HEK293 (cell line): Measurements from ENCODE around the gene MAP3K14.

ENCODE experiments used
- CTCF ChIA-PET: fragments of 350-600 bp; formaldehyde crosslinking; extraction: SDS; loops from one replicate; lab custom pipeline; 2021; ENCODE audit warnings: antibody characterized with exemption; lab: Yijun Ruan, JAX
- POLR2A ChIA-PET: fragments of 300-600 bp; formaldehyde crosslinking; extraction: SDS; loops from one replicate; lab custom pipeline; 2020; ENCODE audit warnings: antibody characterized with exemption, inconsistent platforms; lab: Yijun Ruan, JAX
- H3K27ac ChIP-seq: fragments of 200-500 bp; sonication (Bioruptor generic); 2 replicates; pipeline ENCODE4 v1.5.1; 2014; ENCODE audit warnings: low read depth, low read length, control low read depth, inconsistent platforms; ENCODE audit errors: extremely low read depth
- H3K36me3 ChIP-seq, 2 experiments: fragments of 200-500 bp in 1 of 2; sonication (Bioruptor generic) in 1 of 2; 1 replicate in 1 of 2; 2 replicates in 1 of 2; pipeline ENCODE4 v1.5.1; 2014 to 2017; ENCODE audit warnings: inconsistent platforms in 2 of 2, low read length in 2 of 2; ENCODE audit not compliant: control insufficient read depth in 2 of 2, insufficient read depth in 1 of 2
- H3K4me1 ChIP-seq: fragments of 200-500 bp; sonication (Bioruptor generic); 2 replicates; pipeline ENCODE4 v1.5.1; 2014; ENCODE audit warnings: mild to moderate bottlenecking, low read length, inconsistent platforms; ENCODE audit not compliant: control insufficient read depth, insufficient read depth
- H3K4me3 ChIP-seq: 2 replicates; pipeline ENCODE4 v1.5.1; 2011; ENCODE audit warnings: low read depth, mild to moderate bottlenecking, control low read depth, low read length, moderate library complexity
- H3K9me3 ChIP-seq: fragments of 200-500 bp; sonication (Bioruptor generic); 2 replicates; pipeline ENCODE4 v1.5.1; 2014; ENCODE audit warnings: low read depth, low read length, inconsistent platforms; ENCODE audit not compliant: control insufficient read depth, insufficient read depth
- BCL11B ChIP-seq: fragments of 450-650 bp; formaldehyde crosslinking; IDR thresholded peaks from 2 replicates; pipeline ENCODE4 v1.5.1; 2016; ENCODE audit warnings: low read depth, missing biosample characterization, missing genetic modification characterization
- GLIS2 ChIP-seq: fragments of 450-650 bp; formaldehyde crosslinking; IDR thresholded peaks from 2 replicates; pipeline ENCODE4 v1.5.1; 2016; ENCODE audit warnings: missing biosample characterization, missing genetic modification characterization
- SCRT2 ChIP-seq: fragments of 450-650 bp; formaldehyde crosslinking; IDR thresholded peaks from 2 replicates; pipeline ENCODE4 v1.5.1; 2016; ENCODE audit warnings: missing biosample characterization, missing genetic modification characterization
- ZFHX2 ChIP-seq: fragments of 450-650 bp; formaldehyde crosslinking; conservative IDR thresholded peaks from 2 replicates; pipeline ENCODE4 v1.5.1; 2016; ENCODE audit warnings: missing biosample characterization, missing genetic modification characterization
- ZNF133 ChIP-seq: fragments of 450-650 bp; formaldehyde crosslinking; IDR thresholded peaks from 2 replicates; pipeline ENCODE4 v1.5.1; 2016; ENCODE audit warnings: missing biosample characterization, missing genetic modification characterization
- ZNF140 ChIP-seq: fragments of 450-650 bp; formaldehyde crosslinking; IDR thresholded peaks from 2 replicates; pipeline ENCODE4 v1.5.1; 2016; ENCODE audit warnings: missing biosample characterization, missing genetic modification characterization
- ZNF221 ChIP-seq: fragments of 450-650 bp; formaldehyde crosslinking; IDR thresholded peaks from 2 replicates; pipeline ENCODE4 v1.5.1; 2017; ENCODE audit warnings: missing biosample characterization, missing genetic modification characterization, borderline replicate concordance
- ZNF223 ChIP-seq: fragments of 450-650 bp; formaldehyde crosslinking; IDR thresholded peaks from 2 replicates; pipeline ENCODE4 v1.5.1; 2016; ENCODE audit warnings: missing biosample characterization, missing genetic modification characterization
- ZNF274 ChIP-seq, 2 experiments: fragments of 200-500 bp in 1 of 2; fragments of 450-650 bp in 1 of 2; sonication (Bioruptor generic) in 1 of 2; formaldehyde crosslinking in 1 of 2; IDR thresholded peaks; 2 replicates each; pipeline versions ENCODE4 v1.5.1 to v1.6.1; 2014 to 2016; ENCODE audit warnings: borderline replicate concordance in 1 of 2, inconsistent platforms in 1 of 2, low read length in 1 of 2, missing biosample characterization in 1 of 2, missing genetic modification characterization in 1 of 2
- ZNF341 ChIP-seq: fragments of 450-650 bp; formaldehyde crosslinking; IDR thresholded peaks from 2 replicates; pipeline ENCODE4; 2016; ENCODE audit warnings: low read depth, missing biosample characterization, missing genetic modification characterization
- ZNF433 ChIP-seq: fragments of 450-650 bp; formaldehyde crosslinking; IDR thresholded peaks from 2 replicates; pipeline ENCODE4 v1.5.1; 2016; ENCODE audit warnings: missing biosample characterization, missing genetic modification characterization, low read depth
- ZNF521 ChIP-seq: fragments of 450-650 bp; formaldehyde crosslinking; IDR thresholded peaks from 2 replicates; pipeline ENCODE4 v1.5.1; 2017; ENCODE audit warnings: missing biosample characterization, mild to moderate bottlenecking, missing genetic modification characterization
- ZNF585B ChIP-seq: fragments of 450-650 bp; formaldehyde crosslinking; IDR thresholded peaks from 2 replicates; pipeline ENCODE4 v1.5.1; 2016; ENCODE audit warnings: missing biosample characterization, missing genetic modification characterization
- ZNF626 ChIP-seq: fragments of 450-650 bp; sonication (Bioruptor Pico); formaldehyde crosslinking; IDR thresholded peaks from 2 replicates; pipeline ENCODE4 v1.5.1; 2018; ENCODE audit warnings: missing biosample characterization, missing genetic modification characterization, inconsistent platforms
- ZNF76 ChIP-seq: fragments of 450-650 bp; formaldehyde crosslinking; IDR thresholded peaks from 2 replicates; pipeline ENCODE4; 2016; ENCODE audit warnings: low read depth, missing biosample characterization, missing genetic modification characterization, borderline replicate concordance
- ZNF777 ChIP-seq: fragments of 450-650 bp; formaldehyde crosslinking; IDR thresholded peaks from 2 replicates; pipeline ENCODE4 v1.5.1; 2017; ENCODE audit warnings: missing biosample characterization, missing genetic modification characterization, borderline replicate concordance
- ZNF792 ChIP-seq: fragments of 450-650 bp; formaldehyde crosslinking; IDR thresholded peaks from 2 replicates; pipeline ENCODE4 v1.5.1; 2016; ENCODE audit warnings: missing biosample characterization, missing genetic modification characterization
- ZNF843 ChIP-seq: fragments of 450-650 bp; formaldehyde crosslinking; IDR thresholded peaks from 2 replicates; pipeline ENCODE4 v1.5.1; 2016; ENCODE audit warnings: missing biosample characterization, missing genetic modification characterization
- TF ChIP-seq, protein P1 (sequence below): fragments of 450-650 bp; formaldehyde crosslinking; IDR thresholded peaks from 2 replicates; pipeline ENCODE4 v1.5.1; 2016; ENCODE audit warnings: missing biosample characterization, missing genetic modification characterization, low read depth
- TF ChIP-seq, protein P2 (sequence below): fragments of 450-650 bp; formaldehyde crosslinking; IDR thresholded peaks from 2 replicates; pipeline ENCODE4 v1.5.1; 2017; ENCODE audit warnings: missing biosample characterization, missing genetic modification characterization
- TF ChIP-seq, protein P3 (sequence below): fragments of 450-650 bp; formaldehyde crosslinking; IDR thresholded peaks from 2 replicates; pipeline ENCODE4 v1.5.1; 2016; ENCODE audit warnings: missing biosample characterization, missing genetic modification characterization
- TF ChIP-seq, protein P4 (sequence below): IDR thresholded peaks from 2 replicates; pipeline ENCODE4 v1.6.1; 2011; ENCODE audit warnings: mild to moderate bottlenecking, low read depth, low read length, borderline replicate concordance
- TF ChIP-seq, protein P5 (sequence below): fragments of 450-650 bp; formaldehyde crosslinking; IDR thresholded peaks from 2 replicates; pipeline ENCODE4 v1.5.1; 2016; ENCODE audit warnings: missing biosample characterization, missing genetic modification characterization

Gene MAP3K14

DNA sequence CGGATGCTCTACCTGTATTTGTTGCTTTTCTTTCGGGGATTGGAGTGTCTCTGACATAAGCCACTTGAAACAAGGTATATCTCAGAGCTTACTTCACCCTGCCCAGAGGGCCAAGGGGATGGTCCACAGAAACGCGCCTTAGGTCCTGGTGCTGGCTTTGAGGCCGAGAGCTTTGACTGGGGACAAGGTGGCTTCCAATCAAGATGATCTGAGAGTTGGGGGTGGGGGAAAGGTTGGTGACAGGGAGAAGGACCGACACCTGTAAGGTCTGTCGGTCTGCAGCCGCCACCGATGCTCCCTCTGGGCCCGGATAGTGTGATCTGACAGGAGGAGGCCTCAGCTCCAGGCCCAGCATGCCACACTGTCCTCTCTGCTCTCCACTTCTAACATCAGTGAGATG is 33.1 kb downstream of the MAP3K14 start:
- Histone ChIP-seq H3K27ac (no peak overlapping the region), H3K36me3 (peaks cover 16 to 60% of the 10 kb centered on the region in 2 experiments; a peak in 2 of 3 replicates), H3K4me3 (no peak overlapping the region), H3K4me1 (no peaks in the 10 kb centered on the region), H3K9me3 (no peaks in the 10 kb centered on the region)
- ChIA-PET POLR2A (interaction anchor here (0.6 to 1.7 kb wide), 2 partner anchors 36 to 87 kb away, joined by 3 read pairs; no protein-coding TSS in a partner anchor), CTCF (interaction anchor here (0.5 to 2.3 kb wide), 15 partner anchors 10 to 449 kb away, joined by 3 to 12 read pairs (median 4); no protein-coding TSS in a partner anchor)
- TF ChIP-seq ZNF140 (tag by site-specific recombination) (no peak), ZNF76 (no peak), ZFHX2 (tag by site-specific recombination) (no peak), ZNF777 (tag by site-specific recombination) (no peak), ZNF133 (tag by site-specific recombination) (no peak), ZNF585B (tag by site-specific recombination) (no peak), ZNF433 (tag by site-specific recombination) (no peak), ZNF843 (tag by site-specific recombination) (no peak), ZNF792 (tag by site-specific recombination) (no peak)
- TF ChIP-seq, protein P1, sequence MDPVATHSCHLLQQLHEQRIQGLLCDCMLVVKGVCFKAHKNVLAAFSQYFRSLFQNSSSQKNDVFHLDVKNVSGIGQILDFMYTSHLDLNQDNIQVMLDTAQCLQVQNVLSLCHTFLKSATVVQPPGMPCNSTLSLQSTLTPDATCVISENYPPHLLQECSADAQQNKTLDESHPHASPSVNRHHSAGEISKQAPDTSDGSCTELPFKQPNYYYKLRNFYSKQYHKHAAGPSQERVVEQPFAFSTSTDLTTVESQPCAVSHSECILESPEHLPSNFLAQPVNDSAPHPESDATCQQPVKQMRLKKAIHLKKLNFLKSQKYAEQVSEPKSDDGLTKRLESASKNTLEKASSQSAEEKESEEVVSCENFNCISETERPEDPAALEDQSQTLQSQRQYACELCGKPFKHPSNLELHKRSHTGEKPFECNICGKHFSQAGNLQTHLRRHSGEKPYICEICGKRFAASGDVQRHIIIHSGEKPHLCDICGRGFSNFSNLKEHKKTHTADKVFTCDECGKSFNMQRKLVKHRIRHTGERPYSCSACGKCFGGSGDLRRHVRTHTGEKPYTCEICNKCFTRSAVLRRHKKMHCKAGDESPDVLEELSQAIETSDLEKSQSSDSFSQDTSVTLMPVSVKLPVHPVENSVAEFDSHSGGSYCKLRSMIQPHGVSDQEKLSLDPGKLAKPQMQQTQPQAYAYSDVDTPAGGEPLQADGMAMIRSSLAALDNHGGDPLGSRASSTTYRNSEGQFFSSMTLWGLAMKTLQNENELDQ (tag by site-specific recombination), result no peak
- TF ChIP-seq, protein P2, sequence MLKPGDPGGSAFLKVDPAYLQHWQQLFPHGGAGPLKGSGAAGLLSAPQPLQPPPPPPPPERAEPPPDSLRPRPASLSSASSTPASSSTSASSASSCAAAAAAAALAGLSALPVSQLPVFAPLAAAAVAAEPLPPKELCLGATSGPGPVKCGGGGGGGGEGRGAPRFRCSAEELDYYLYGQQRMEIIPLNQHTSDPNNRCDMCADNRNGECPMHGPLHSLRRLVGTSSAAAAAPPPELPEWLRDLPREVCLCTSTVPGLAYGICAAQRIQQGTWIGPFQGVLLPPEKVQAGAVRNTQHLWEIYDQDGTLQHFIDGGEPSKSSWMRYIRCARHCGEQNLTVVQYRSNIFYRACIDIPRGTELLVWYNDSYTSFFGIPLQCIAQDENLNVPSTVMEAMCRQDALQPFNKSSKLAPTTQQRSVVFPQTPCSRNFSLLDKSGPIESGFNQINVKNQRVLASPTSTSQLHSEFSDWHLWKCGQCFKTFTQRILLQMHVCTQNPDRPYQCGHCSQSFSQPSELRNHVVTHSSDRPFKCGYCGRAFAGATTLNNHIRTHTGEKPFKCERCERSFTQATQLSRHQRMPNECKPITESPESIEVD, result no peak

DNA sequence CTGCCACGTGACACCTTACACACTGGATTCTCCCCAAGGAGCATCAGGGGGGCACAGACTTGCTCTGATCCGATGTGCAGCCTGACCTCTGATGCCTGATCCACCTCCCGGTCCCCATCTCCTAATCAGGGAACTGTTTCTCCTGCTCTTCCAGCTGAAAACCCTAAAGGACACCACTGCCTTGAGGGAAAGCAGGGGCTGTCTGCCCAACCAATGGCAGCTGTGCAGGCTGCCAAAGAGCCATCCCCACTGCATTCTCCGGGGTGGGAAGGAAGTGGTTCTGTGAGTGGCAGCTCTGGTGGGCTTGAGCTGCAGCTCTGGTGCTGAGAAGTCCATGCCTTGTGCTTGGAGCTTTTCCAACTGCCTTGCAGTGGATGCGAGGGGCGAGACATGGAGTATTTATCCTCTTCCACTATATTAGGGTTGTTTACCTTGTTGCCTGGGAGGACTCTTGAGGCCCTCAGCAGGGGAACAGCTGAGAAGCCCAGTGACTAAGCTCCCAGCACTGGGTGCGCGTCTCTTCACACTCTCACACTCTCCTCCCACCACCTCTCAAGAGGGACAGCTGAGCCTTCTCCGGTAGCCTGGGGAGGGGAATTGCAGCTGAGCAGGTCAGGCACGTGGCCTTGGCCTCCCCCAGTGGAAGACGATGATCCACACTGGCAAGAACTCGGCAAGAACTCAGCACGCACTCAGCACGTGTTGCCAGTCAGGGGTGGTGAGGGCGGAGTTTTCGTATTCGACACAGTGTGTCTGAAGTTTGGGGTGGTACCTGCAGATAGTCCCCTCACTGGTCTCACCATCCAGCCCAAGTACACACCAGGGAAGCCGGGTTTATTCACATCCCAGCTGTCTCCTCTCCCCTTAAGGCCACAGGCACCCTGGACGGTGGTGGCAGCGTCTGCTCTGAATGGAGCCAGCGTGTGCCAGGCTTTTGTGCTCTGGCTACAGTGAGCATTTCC is 33.9 kb downstream of the MAP3K14 start:
- no peaks in the 10 kb centered on the region for H3K4me1 ChIP-seq
- ChIA-PET CTCF (interaction anchor here (0.5 to 2.3 kb wide), 15 partner anchors 9 to 142 kb away, joined by 3 to 12 read pairs (median 4); no protein-coding TSS in a partner anchor), POLR2A (interaction anchor here (0.6 to 1.7 kb wide), 5 partner anchors 11 to 135 kb away, joined by 3 read pairs; partner anchors contain the start of gene HEXIM1)
- H3K36me3 ChIP-seq, result peaks cover 12 to 55% of the 10 kb centered on the region in 2 experiments; a peak in 2 of 3 replicates
- H3K27ac ChIP-seq, result no peak overlapping the region
- H3K9me3 ChIP-seq, result no peaks in the 10 kb centered on the region
- no peak overlapping the region for H3K4me3 ChIP-seq
- TF ChIP-seq, protein P3, sequence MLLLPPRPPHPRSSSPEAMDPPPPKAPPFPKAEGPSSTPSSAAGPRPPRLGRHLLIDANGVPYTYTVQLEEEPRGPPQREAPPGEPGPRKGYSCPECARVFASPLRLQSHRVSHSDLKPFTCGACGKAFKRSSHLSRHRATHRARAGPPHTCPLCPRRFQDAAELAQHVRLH (tag by site-specific recombination), result no peak
- no peak for TF ChIP-seq ZNF626 (tag by site-specific recombination)
- no peak for TF ChIP-seq ZNF221 (tag by site-specific recombination)
- TF ChIP-seq ZNF777 (tag by site-specific recombination), result no peak
- no peak for TF ChIP-seq GLIS2 (tag by site-specific recombination)
- no peak for TF ChIP-seq ZNF521 (tag by site-specific recombination)
- no peak for TF ChIP-seq BCL11B
- no peak for TF ChIP-seq SCRT2 (tag by site-specific recombination)
- TF ChIP-seq ZNF792 (tag by site-specific recombination), result no peak
- TF ChIP-seq, protein P4, sequence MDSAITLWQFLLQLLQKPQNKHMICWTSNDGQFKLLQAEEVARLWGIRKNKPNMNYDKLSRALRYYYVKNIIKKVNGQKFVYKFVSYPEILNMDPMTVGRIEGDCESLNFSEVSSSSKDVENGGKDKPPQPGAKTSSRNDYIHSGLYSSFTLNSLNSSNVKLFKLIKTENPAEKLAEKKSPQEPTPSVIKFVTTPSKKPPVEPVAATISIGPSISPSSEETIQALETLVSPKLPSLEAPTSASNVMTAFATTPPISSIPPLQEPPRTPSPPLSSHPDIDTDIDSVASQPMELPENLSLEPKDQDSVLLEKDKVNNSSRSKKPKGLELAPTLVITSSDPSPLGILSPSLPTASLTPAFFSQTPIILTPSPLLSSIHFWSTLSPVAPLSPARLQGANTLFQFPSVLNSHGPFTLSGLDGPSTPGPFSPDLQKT, result no peak
- TF ChIP-seq, protein P5, sequence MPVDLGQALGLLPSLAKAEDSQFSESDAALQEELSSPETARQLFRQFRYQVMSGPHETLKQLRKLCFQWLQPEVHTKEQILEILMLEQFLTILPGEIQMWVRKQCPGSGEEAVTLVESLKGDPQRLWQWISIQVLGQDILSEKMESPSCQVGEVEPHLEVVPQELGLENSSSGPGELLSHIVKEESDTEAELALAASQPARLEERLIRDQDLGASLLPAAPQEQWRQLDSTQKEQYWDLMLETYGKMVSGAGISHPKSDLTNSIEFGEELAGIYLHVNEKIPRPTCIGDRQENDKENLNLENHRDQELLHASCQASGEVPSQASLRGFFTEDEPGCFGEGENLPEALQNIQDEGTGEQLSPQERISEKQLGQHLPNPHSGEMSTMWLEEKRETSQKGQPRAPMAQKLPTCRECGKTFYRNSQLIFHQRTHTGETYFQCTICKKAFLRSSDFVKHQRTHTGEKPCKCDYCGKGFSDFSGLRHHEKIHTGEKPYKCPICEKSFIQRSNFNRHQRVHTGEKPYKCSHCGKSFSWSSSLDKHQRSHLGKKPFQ (tag by site-specific recombination), result peak; percentile 62
- no peak for TF ChIP-seq ZNF223 (tag by site-specific recombination)
- TF ChIP-seq ZNF274 (IDR thresholded peaks at IDR 0.05; ENCODE audit: low read length), result no peak
- no peak for TF ChIP-seq ZNF274 (tag by site-specific recombination; IDR thresholded peaks at IDR 0.05; ENCODE audit: borderline replicate concordance)
- peak; percentile 42 for TF ChIP-seq ZFHX2 (tag by site-specific recombination)
- 0 out of 2 replicates have a peak, but pooled peaks have one; percentile 15 for TF ChIP-seq ZNF341 (tag by site-specific recombination)
